ENCODE data around the gene KLHL1. TPM values are rescaled to one million over a fixed set of nuclear protein-coding genes. Genes with fewer than 3 reads are reported as not detected.
"Not testable (repeated sequence)": the region's sequence is repeated elsewhere in the genome, so short reads cannot be mapped to it uniquely, and the experiment has no call there.

The KLHL1 gene
- polyA plus RNA-seq (2011; rRNA removed) (not detected in 2 replicates), polyA minus RNA-seq (2011; rRNA and poly(A)+ RNA removed) (not detected in 2 replicates)

- POLR2A ChIA-PET = no interaction called here
- Histone ChIP-seq H3K9me3 (ENCODE audit: control insufficient read depth, insufficient read depth, low read length) (peaks cover 16% of the 10 kb centered on the region), H3K27me3 (ENCODE audit: control insufficient read depth, insufficient read depth, low read length) (no peaks in the 10 kb centered on the region), H3K4me3 (ENCODE audit: low read depth, low read length) (no peak within 1 kb of the TSS), H3K27ac (ENCODE audit: low read depth, low read length) (no peak within 1 kb of the TSS)
- TF ChIP-seq CTCF (IDR thresholded peaks at IDR 0.05; ENCODE audit: low read depth, low read length) = no peak
- CTCF ChIA-PET = no interaction called here
- DNase-seq (ENCODE audit: low read depth, low spot score) = no peak
Observed at GRCh38 chr13:70108356-70109105, at the start of gene KLHL1. KLHL1 (minus strand) TSS chr13:70108452; CDS start chr13:70107699, 753 bp downstream.

- POLR2A ChIA-PET; DNase-seq (ENCODE audit: low read depth, low spot score); H3K4me3 ChIP-seq (ENCODE audit: low read depth, low read length); H3K9me3 ChIP-seq (ENCODE audit: control insufficient read depth, insufficient read depth, low read length); H3K27me3 ChIP-seq (ENCODE audit: control insufficient read depth, insufficient read depth, low read length); CTCF ChIA-PET; H3K27ac ChIP-seq (ENCODE audit: low read depth, low read length): not testable (repeated sequence)
Observed at GRCh38 chr13:70142658-70143057, 34.4 kb upstream of the KLHL1 start.

GRCh38 chr13:70128098-70128497 lies 19.8 kb upstream of the KLHL1 start:
- Histone ChIP-seq H3K4me3 (ENCODE audit: low read depth, low read length) (no peak overlapping the region), H3K27me3 (ENCODE audit: control insufficient read depth, insufficient read depth, low read length) (no peaks in the 10 kb centered on the region), H3K27ac (ENCODE audit: low read depth, low read length) (no peak overlapping the region), H3K9me3 (ENCODE audit: control insufficient read depth, insufficient read depth, low read length) (no peaks in the 10 kb centered on the region; the same call in 1 of the 2 replicates)
- POLR2A ChIA-PET = no interaction called here
- CTCF ChIA-PET = interaction anchor here (0.6 kb wide), 1 partner anchor 1110 kb away, joined by 4 read pairs; no protein-coding TSS in a partner anchor
- TF ChIP-seq CTCF (IDR thresholded peaks at IDR 0.05; ENCODE audit: low read depth, low read length) = no peak
- DNase-seq (ENCODE audit: low read depth, low spot score) = no peak

GRCh38 chr13:70125693-70126092 lies 17.4 kb upstream of the KLHL1 start:
- no peak for TF ChIP-seq CTCF (IDR thresholded peaks at IDR 0.05; ENCODE audit: low read depth, low read length)
- Histone ChIP-seq H3K4me3 (ENCODE audit: low read depth, low read length) (no peak overlapping the region), H3K9me3 (ENCODE audit: control insufficient read depth, insufficient read depth, low read length) (no peaks in the 10 kb centered on the region; the same call in 1 of the 2 replicates), H3K27ac (ENCODE audit: low read depth, low read length) (no peak overlapping the region), H3K27me3 (ENCODE audit: control insufficient read depth, insufficient read depth, low read length) (no peaks in the 10 kb centered on the region)
- no peak for DNase-seq (ENCODE audit: low read depth, low spot score)
- CTCF ChIA-PET = no interaction called here
- POLR2A ChIA-PET = no interaction called here

- Histone ChIP-seq H3K9me3 (ENCODE audit: control insufficient read depth, insufficient read depth, low read length) (no peaks in the 10 kb centered on the region), H3K4me3 (ENCODE audit: low read depth, low read length) (no peak overlapping the region), H3K27me3 (ENCODE audit: control insufficient read depth, insufficient read depth, low read length) (no peaks in the 10 kb centered on the region), H3K27ac (ENCODE audit: low read depth, low read length) (no peak overlapping the region)
- TF ChIP-seq CTCF (IDR thresholded peaks at IDR 0.05; ENCODE audit: low read depth, low read length) = no peak
- ChIA-PET POLR2A (no interaction called here), CTCF (interaction anchor here (0.6 kb wide), 1 partner anchor 29 kb away, joined by 3 read pairs; no protein-coding TSS in a partner anchor)
- no peak for DNase-seq (ENCODE audit: low read depth, low spot score)
Observed at GRCh38 chr13:70117338-70117905, 9.2 kb upstream of the KLHL1 start.
